ENCODE measurements around the gene PELO.
"Not testable (repeated sequence)": the region's sequence is repeated elsewhere in the genome, so short reads cannot be mapped to it uniquely, and the experiment has no call there.

The PELO gene

GRCh38 chr5:52817818-52818217 lies 30.1 kb downstream of the PELO start:
- ATAC-seq (ENCODE audit: insufficient read depth, low read depth) = no peak
- Histone ChIP-seq H3K79me2 (ENCODE audit: insufficient read depth, low read length) (peaks cover 18% of the 10 kb centered on the region), H3K27me3 (ENCODE audit: insufficient read depth, low read length, poor library complexity) (no peaks in the 10 kb centered on the region), H3K9ac (ENCODE audit: low read depth, low read length) (no peak overlapping the region), H3K9me3 (ENCODE audit: insufficient read depth, low read length, severe bottlenecking) (peaks cover 2% of the 10 kb centered on the region), H3K4me3 (ENCODE audit: low read depth in 1 of 2, low read length in 2 of 2) (no peak overlapping the region), H3K4me2 (ENCODE audit: insufficient read depth, low read length) (no peak overlapping the region), H3K4me1 (ENCODE audit: insufficient read depth, low read length) (no peaks in the 10 kb centered on the region), H4K20me1 (ENCODE audit: insufficient read depth, low read length) (no peaks in the 10 kb centered on the region), H3K27ac (ENCODE audit: low read length) (no peak overlapping the region), H2AFZ (ENCODE audit: low read depth, low read length) (no peak overlapping the region), H3K36me3 (ENCODE audit: insufficient read depth, low read length) (no peaks in the 10 kb centered on the region)
- no peak for DNase-seq
- TF ChIP-seq CTCF (IDR thresholded peaks at IDR 0.05; ENCODE audit: borderline replicate concordance, extremely low read depth, low read length, poor library complexity, severe bottlenecking) (no peak), EZH2 (IDR thresholded peaks at IDR 0.05; ENCODE audit: borderline replicate concordance, low read depth, low read length, severe bottlenecking) (no peak)

DNA sequence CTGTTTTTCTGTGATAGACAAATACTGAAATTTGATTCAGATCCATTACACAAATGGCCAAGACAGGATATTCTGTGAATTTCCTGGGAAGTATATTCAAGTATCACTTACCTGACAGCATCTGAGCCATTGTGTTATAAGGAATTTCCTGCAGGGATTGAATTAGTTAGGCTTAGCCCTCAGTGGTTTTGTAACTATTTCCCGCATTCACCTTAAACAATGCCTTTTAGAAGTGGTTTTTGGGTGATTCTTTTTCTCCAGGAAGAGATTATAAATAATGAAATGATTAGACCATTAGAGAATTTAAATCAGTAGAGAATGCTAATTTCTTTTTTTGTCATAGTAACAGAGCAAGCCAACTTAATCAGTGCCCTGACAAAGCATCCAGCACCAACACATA lies 30.6 kb downstream of the PELO start:
- Histone ChIP-seq H4K20me1 (ENCODE audit: insufficient read depth, low read length) (no peaks in the 10 kb centered on the region), H3K4me3 (ENCODE audit: low read depth in 1 of 2, low read length in 2 of 2) (no peak overlapping the region), H3K36me3 (ENCODE audit: insufficient read depth, low read length) (no peaks in the 10 kb centered on the region), H3K79me2 (ENCODE audit: insufficient read depth, low read length) (peaks cover 20% of the 10 kb centered on the region), H2AFZ (ENCODE audit: low read depth, low read length) (no peak overlapping the region), H3K9me3 (ENCODE audit: insufficient read depth, low read length, severe bottlenecking) (peaks cover 2% of the 10 kb centered on the region), H3K27me3 (ENCODE audit: insufficient read depth, low read length, poor library complexity) (no peaks in the 10 kb centered on the region), H3K4me1 (ENCODE audit: insufficient read depth, low read length) (no peaks in the 10 kb centered on the region), H3K9ac (ENCODE audit: low read depth, low read length) (no peak overlapping the region), H3K27ac (ENCODE audit: low read length) (no peak overlapping the region), H3K4me2 (ENCODE audit: insufficient read depth, low read length) (no peak overlapping the region)
- ATAC-seq (ENCODE audit: insufficient read depth, low read depth) (no peak), DNase-seq (no peak)
- TF ChIP-seq CTCF (IDR thresholded peaks at IDR 0.05; ENCODE audit: borderline replicate concordance, extremely low read depth, low read length, poor library complexity, severe bottlenecking) = no peak

GRCh38 chr5:52818807-52819206 lies 31.1 kb downstream of the PELO start:
- H4K20me1 ChIP-seq (ENCODE audit: insufficient read depth, low read length); H3K9ac ChIP-seq (ENCODE audit: low read depth, low read length); H3K36me3 ChIP-seq (ENCODE audit: insufficient read depth, low read length); ATAC-seq (ENCODE audit: insufficient read depth, low read depth); H3K9me3 ChIP-seq (ENCODE audit: insufficient read depth, low read length, severe bottlenecking); H3K4me2 ChIP-seq (ENCODE audit: insufficient read depth, low read length); H3K4me1 ChIP-seq (ENCODE audit: insufficient read depth, low read length); H2AFZ ChIP-seq (ENCODE audit: low read depth, low read length); DNase-seq; H3K27ac ChIP-seq (ENCODE audit: low read length); H3K4me3 ChIP-seq (ENCODE audit: low read depth in 1 of 2, low read length in 2 of 2); H3K27me3 ChIP-seq (ENCODE audit: insufficient read depth, low read length, poor library complexity): not testable (repeated sequence)
- peaks cover 20% of the 10 kb centered on the region for H3K79me2 ChIP-seq (ENCODE audit: insufficient read depth, low read length)

DNA sequence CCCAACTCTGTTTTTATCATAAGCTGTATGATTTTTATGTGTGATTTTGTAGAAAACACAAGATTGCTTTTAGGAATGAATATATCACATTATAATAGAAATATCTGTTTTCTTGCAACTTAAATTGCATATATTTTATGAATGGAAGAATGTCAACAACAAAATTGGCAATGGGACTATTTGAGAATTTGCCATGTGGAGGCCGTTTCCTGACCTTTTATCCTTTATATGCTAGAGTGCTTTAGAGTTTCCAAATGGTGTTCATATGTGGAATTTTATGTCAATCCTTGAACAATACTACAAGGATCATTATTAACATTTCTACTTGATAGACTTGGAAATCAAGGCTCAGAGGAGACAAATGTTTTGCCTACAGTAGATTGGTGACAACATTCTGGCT lies 34.2 kb downstream of the PELO start:
- no peak overlapping the region for H3K9ac ChIP-seq (ENCODE audit: low read depth, low read length)
- no peak overlapping the region for H3K27ac ChIP-seq (ENCODE audit: low read length)
- H3K4me1 ChIP-seq (ENCODE audit: insufficient read depth, low read length) = no peaks in the 10 kb centered on the region
- no peak overlapping the region for H2AFZ ChIP-seq (ENCODE audit: low read depth, low read length)
- H4K20me1 ChIP-seq (ENCODE audit: insufficient read depth, low read length) = no peaks in the 10 kb centered on the region
- H3K9me3 ChIP-seq (ENCODE audit: insufficient read depth, low read length, severe bottlenecking) = peaks cover 2% of the 10 kb centered on the region
- ATAC-seq (ENCODE audit: insufficient read depth, low read depth) (no peak), DNase-seq (no peak)
- no peak overlapping the region for H3K4me2 ChIP-seq (ENCODE audit: insufficient read depth, low read length)
- H3K27me3 ChIP-seq (ENCODE audit: insufficient read depth, low read length, poor library complexity) = no peaks in the 10 kb centered on the region
- peaks cover 16% of the 10 kb centered on the region for H3K79me2 ChIP-seq (ENCODE audit: insufficient read depth, low read length)
- TF ChIP-seq EZH2 (IDR thresholded peaks at IDR 0.05; ENCODE audit: borderline replicate concordance, low read depth, low read length, severe bottlenecking) = no peak
- no peak for TF ChIP-seq CTCF (IDR thresholded peaks at IDR 0.05; ENCODE audit: borderline replicate concordance, extremely low read depth, low read length, poor library complexity, severe bottlenecking)
- no peak overlapping the region for H3K4me3 ChIP-seq (ENCODE audit: low read depth in 1 of 2, low read length in 2 of 2)
- H3K36me3 ChIP-seq (ENCODE audit: insufficient read depth, low read length) = no peaks in the 10 kb centered on the region
